ENCODE results near the gene SPOP.

SPOP gene

DNA sequence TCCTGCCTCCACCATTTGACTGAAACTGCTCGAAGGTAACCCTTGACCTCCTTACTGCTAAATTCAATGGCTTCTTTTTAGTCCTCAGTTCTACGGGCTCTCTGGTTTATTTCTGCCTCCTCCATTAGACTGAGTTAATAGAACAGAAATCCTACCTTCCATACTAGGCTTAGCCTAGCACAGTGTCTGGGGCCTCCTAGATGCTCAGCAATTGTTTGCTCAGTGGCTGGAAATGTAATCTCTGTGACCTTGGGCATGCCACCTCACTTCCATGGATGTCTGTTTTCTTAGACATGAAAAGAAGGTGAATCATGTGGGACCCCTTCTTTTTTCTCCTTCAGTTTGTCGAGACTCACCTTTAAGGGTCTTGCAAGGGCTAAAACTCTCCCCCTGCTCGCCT, 82.6 kb downstream of the SPOP start:
- Histone ChIP-seq H3K79me1 (ENCODE audit: low read length) (no peaks in the 10 kb centered on the region), H3K18ac (ENCODE audit: low read length) (no peak overlapping the region), H4K5ac (ENCODE audit: low read length) (no peak overlapping the region), H3K4me3 (ENCODE audit: low read length) (no peak overlapping the region), H3K56ac (ENCODE audit: low read length) (no peak overlapping the region), H3K4me1 (ENCODE audit: control insufficient read depth, low read depth, low read length) (no peaks in the 10 kb centered on the region), H2BK15ac (replicated peaks; ENCODE audit: low read depth) (no peak overlapping the region), H3K4me2 (ENCODE audit: low read length) (no peak overlapping the region), H3K23ac (ENCODE audit: low read length) (no peak overlapping the region), H3K36me3 (ENCODE audit: control insufficient read depth, insufficient read depth, low read length) (no peaks in the 10 kb centered on the region), H3K27me3 (ENCODE audit: insufficient read depth, low read length, poor library complexity) (no peaks in the 10 kb centered on the region), H3K4ac (ENCODE audit: low read depth, low read length) (no peak overlapping the region), H4K8ac (ENCODE audit: low read depth, low read length) (no peak overlapping the region), H3K27ac (ENCODE audit: low read depth, low read length) (no peak overlapping the region), H2BK120ac (ENCODE audit: low read depth, low read length) (no peak overlapping the region), H2BK5ac (ENCODE audit: low read length) (no peak overlapping the region), H3K79me2 (ENCODE audit: control insufficient read depth, insufficient read depth, low read length) (no peaks in the 10 kb centered on the region), H2AK5ac (ENCODE audit: low read length) (no peak overlapping the region), H3K9ac (ENCODE audit: low read length) (no peak overlapping the region)
- no CpG with 5 or more reads among the region's 4 CpGs for WGBS (ENCODE audit: extremely low coverage, insufficient coverage, low lambda C conversion rate)
- DNase-seq, result no peak

DNA sequence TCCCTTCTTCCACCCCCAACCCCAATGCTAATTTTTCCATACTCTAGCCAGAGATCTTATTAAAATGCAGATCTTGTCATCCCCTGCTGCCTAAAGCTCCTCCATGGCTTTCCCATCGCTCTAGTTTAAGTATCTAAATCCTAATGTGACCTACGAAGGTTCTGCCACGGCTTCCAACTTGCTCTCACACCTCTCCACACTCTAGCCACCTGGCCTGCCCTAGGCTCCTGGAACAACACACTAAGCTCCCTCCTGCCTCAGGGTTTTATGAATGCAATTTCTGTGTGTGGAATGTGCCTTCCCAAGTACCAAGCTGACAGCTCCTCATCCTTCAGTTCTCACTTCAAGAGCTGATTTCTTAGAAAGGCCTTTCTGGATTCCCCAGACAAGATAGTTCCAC, 85.6 kb downstream of the SPOP start:
- Histone ChIP-seq H2BK5ac (ENCODE audit: low read length) (no peak overlapping the region), H4K8ac (ENCODE audit: low read depth, low read length) (no peak overlapping the region), H3K36me3 (ENCODE audit: control insufficient read depth, insufficient read depth, low read length) (no peaks in the 10 kb centered on the region), H2BK15ac (replicated peaks; ENCODE audit: low read depth) (no peak overlapping the region), H3K27ac (ENCODE audit: low read depth, low read length) (no peak overlapping the region), H4K5ac (ENCODE audit: low read length) (no peak overlapping the region), H3K23ac (ENCODE audit: low read length) (no peak overlapping the region), H3K18ac (ENCODE audit: low read length) (no peak overlapping the region), H3K79me2 (ENCODE audit: control insufficient read depth, insufficient read depth, low read length) (no peaks in the 10 kb centered on the region), H3K4me1 (ENCODE audit: control insufficient read depth, low read depth, low read length) (no peaks in the 10 kb centered on the region), H3K4me3 (ENCODE audit: low read length) (no peak overlapping the region), H3K4ac (ENCODE audit: low read depth, low read length) (no peak overlapping the region), H3K79me1 (ENCODE audit: low read length) (no peaks in the 10 kb centered on the region), H2AK5ac (ENCODE audit: low read length) (no peak overlapping the region), H3K4me2 (ENCODE audit: low read length) (no peak overlapping the region), H3K56ac (ENCODE audit: low read length) (no peak overlapping the region), H3K27me3 (ENCODE audit: insufficient read depth, low read length, poor library complexity) (no peaks in the 10 kb centered on the region), H2BK120ac (ENCODE audit: low read depth, low read length) (no peak overlapping the region), H3K9ac (ENCODE audit: low read length) (no peak overlapping the region)
- no peak for DNase-seq
- no CpG with 5 or more reads among the region's 3 CpGs for WGBS (ENCODE audit: extremely low coverage, insufficient coverage, low lambda C conversion rate)

DNA sequence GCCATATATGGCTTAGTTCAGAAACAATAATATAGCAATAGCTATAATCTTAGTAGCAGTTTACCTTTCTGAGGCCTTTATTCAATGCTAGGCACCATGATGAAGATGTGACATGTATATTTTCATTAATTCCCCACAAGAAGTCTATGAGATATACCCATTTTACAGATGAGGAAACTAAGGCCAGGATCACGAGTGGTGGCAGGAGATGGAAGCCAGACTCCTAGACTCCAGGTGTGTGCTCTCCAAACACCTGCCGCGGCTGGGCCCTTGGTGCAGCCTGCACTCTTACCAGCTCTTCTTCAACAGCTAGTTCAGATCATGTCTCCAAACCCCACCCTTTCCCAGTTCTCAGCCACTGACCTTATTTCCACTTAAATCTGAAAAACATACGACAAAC, 87.0 kb downstream of the SPOP start:
- WGBS (ENCODE audit: extremely low coverage, insufficient coverage, low lambda C conversion rate), result no CpG with 5 or more reads among the region's 4 CpGs
- H3K27me3 ChIP-seq (ENCODE audit: insufficient read depth, low read length, poor library complexity), result no peaks in the 10 kb centered on the region
- no peak overlapping the region for H4K8ac ChIP-seq (ENCODE audit: low read depth, low read length)
- H3K27ac ChIP-seq (ENCODE audit: low read depth, low read length), result no peak overlapping the region
- H3K4ac ChIP-seq (ENCODE audit: low read depth, low read length), result no peak overlapping the region
- H2BK5ac ChIP-seq (ENCODE audit: low read length), result no peak overlapping the region
- DNase-seq, result no peak
- H3K4me1 ChIP-seq (ENCODE audit: control insufficient read depth, low read depth, low read length), result no peaks in the 10 kb centered on the region
- H3K79me2 ChIP-seq (ENCODE audit: control insufficient read depth, insufficient read depth, low read length), result no peaks in the 10 kb centered on the region
- no peak overlapping the region for H2BK120ac ChIP-seq (ENCODE audit: low read depth, low read length)
- H3K4me3 ChIP-seq (ENCODE audit: low read length), result no peak overlapping the region
- H3K79me1 ChIP-seq (ENCODE audit: low read length), result no peaks in the 10 kb centered on the region
- no peak overlapping the region for H2BK15ac ChIP-seq (replicated peaks; ENCODE audit: low read depth)
- no peak overlapping the region for H3K9ac ChIP-seq (ENCODE audit: low read length)
- no peak overlapping the region for H3K56ac ChIP-seq (ENCODE audit: low read length)
- H2AK5ac ChIP-seq (ENCODE audit: low read length), result no peak overlapping the region
- no peaks in the 10 kb centered on the region for H3K36me3 ChIP-seq (ENCODE audit: control insufficient read depth, insufficient read depth, low read length)
- H3K18ac ChIP-seq (ENCODE audit: low read length), result no peak overlapping the region
- H3K4me2 ChIP-seq (ENCODE audit: low read length), result no peak overlapping the region
- H3K23ac ChIP-seq (ENCODE audit: low read length), result no peak overlapping the region
- no peak overlapping the region for H4K5ac ChIP-seq (ENCODE audit: low read length)

DNA sequence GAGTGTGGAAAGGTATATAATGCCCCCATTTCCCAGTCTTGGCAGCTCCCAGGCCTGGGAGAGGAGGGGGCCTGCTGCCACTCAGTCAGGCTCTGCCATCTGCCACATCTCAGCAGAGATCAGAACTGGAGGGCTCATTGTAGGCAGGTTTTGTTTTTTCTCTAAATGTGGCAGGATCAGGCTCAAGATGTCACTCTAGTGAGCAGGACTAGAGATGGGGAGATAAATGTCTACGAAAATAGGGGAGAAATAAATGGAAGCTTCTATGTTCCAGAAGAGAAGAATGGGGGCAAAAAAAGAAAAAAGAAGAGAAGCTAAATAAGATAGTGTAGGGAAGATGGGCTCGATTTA, 88.3 kb downstream of the SPOP start:
- no peaks in the 10 kb centered on the region for H3K36me3 ChIP-seq (ENCODE audit: control insufficient read depth, insufficient read depth, low read length)
- H3K4me3 ChIP-seq (ENCODE audit: low read length), result no peak overlapping the region
- no peak overlapping the region for H2BK120ac ChIP-seq (ENCODE audit: low read depth, low read length)
- H2BK15ac ChIP-seq (replicated peaks; ENCODE audit: low read depth), result no peak overlapping the region
- DNase-seq, result no peak
- H3K79me1 ChIP-seq (ENCODE audit: low read length), result no peaks in the 10 kb centered on the region
- no peak overlapping the region for H3K18ac ChIP-seq (ENCODE audit: low read length)
- H3K4ac ChIP-seq (ENCODE audit: low read depth, low read length), result no peak overlapping the region
- H3K27ac ChIP-seq (ENCODE audit: low read depth, low read length), result no peak overlapping the region
- H2BK5ac ChIP-seq (ENCODE audit: low read length), result no peak overlapping the region
- no peak overlapping the region for H4K5ac ChIP-seq (ENCODE audit: low read length)
- no peak overlapping the region for H2AK5ac ChIP-seq (ENCODE audit: low read length)
- H3K79me2 ChIP-seq (ENCODE audit: control insufficient read depth, insufficient read depth, low read length), result no peaks in the 10 kb centered on the region
- no peak overlapping the region for H3K4me2 ChIP-seq (ENCODE audit: low read length)
- H3K56ac ChIP-seq (ENCODE audit: low read length), result no peak overlapping the region
- no peak overlapping the region for H3K9ac ChIP-seq (ENCODE audit: low read length)
- H3K4me1 ChIP-seq (ENCODE audit: control insufficient read depth, low read depth, low read length), result no peaks in the 10 kb centered on the region
- WGBS (ENCODE audit: extremely low coverage, insufficient coverage, low lambda C conversion rate), result no CpG with 5 or more reads among the region's 2 CpGs
- no peak overlapping the region for H3K23ac ChIP-seq (ENCODE audit: low read length)
- H4K8ac ChIP-seq (ENCODE audit: low read depth, low read length), result no peak overlapping the region
- no peaks in the 10 kb centered on the region for H3K27me3 ChIP-seq (ENCODE audit: insufficient read depth, low read length, poor library complexity)

DNA sequence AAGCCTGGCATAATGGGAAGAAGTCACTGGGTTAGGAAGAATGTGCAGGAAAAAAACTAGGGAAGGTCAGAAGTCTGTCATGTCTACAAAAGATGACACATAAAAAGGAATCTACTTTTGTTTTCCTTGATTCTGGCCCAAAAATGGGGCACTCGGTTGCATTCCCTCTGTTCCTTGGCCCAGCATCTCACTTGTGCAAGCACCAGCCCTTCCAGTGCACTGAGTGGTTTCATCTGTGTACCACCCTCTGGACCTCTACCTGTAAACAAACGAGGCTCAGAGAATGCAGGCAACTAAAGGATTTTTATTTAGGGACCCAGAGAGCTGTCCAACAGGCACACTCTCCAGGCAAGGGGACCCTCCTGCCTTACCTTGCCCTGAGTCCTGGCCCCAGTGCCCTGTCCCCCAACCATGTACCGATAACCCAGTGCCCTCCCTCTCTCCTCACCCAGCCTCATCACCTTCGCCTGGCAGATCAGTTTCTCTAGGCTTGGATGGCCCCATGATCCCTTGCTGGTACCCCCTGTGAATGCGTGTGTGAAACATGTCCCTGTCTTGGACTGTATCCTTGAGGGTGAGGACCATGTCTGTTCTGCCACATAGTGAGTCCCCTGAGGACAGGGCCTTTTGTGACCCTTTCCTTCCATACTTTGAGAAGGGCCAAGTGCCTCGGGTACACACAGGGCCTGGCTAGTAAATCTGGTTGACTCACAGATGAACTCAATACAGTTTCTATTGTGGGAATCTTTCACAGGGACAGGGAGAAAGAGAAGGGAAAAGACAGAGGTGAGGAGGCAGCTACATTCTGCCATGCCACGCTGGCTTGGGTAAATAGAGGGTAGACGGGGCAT, 88.9 kb downstream of the SPOP start:
- Histone ChIP-seq H3K27ac (ENCODE audit: low read depth, low read length) (no peak overlapping the region), H3K4me1 (ENCODE audit: control insufficient read depth, low read depth, low read length) (no peaks in the 10 kb centered on the region), H4K5ac (ENCODE audit: low read length) (no peak overlapping the region), H3K4me2 (ENCODE audit: low read length) (no peak overlapping the region), H3K18ac (ENCODE audit: low read length) (no peak overlapping the region), H2AK5ac (ENCODE audit: low read length) (no peak overlapping the region), H2BK5ac (ENCODE audit: low read length) (no peak overlapping the region), H3K36me3 (ENCODE audit: control insufficient read depth, insufficient read depth, low read length) (no peaks in the 10 kb centered on the region), H3K23ac (ENCODE audit: low read length) (no peak overlapping the region), H3K27me3 (ENCODE audit: insufficient read depth, low read length, poor library complexity) (no peaks in the 10 kb centered on the region), H4K8ac (ENCODE audit: low read depth, low read length) (no peak overlapping the region), H2BK15ac (replicated peaks; ENCODE audit: low read depth) (no peak overlapping the region), H3K4ac (ENCODE audit: low read depth, low read length) (no peak overlapping the region), H3K56ac (ENCODE audit: low read length) (no peak overlapping the region), H3K9ac (ENCODE audit: low read length) (no peak overlapping the region), H3K79me2 (ENCODE audit: control insufficient read depth, insufficient read depth, low read length) (no peaks in the 10 kb centered on the region), H3K79me1 (ENCODE audit: low read length) (no peaks in the 10 kb centered on the region), H3K4me3 (ENCODE audit: low read length) (no peak overlapping the region), H2BK120ac (ENCODE audit: low read depth, low read length) (no peak overlapping the region)
- no peak for DNase-seq
- no CpG with 5 or more reads among the region's 8 CpGs for WGBS (ENCODE audit: extremely low coverage, insufficient coverage, low lambda C conversion rate)

DNA sequence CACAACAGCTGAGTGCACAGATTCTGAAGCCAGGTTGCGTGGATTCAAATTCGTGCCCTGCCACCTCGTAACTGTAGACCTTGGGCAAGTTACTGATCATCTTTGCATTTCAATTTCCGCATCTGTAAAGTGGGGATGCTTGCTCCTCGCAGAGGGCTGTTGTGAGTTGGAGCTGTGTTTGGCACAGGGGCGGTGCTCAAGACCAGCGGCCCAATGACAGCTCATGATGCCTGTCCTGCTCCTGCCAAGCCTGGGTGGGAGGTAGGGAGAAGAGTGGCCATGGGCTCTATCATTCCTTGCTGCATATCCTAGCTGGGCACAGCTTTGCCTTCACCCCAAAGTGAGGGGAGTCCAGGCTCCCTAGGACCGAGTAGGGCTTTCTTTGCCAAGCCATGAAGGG, 89.6 kb downstream of the SPOP start:
- Histone ChIP-seq H2BK5ac (ENCODE audit: low read length) (no peak overlapping the region), H3K4me3 (ENCODE audit: low read length) (no peak overlapping the region), H3K4me1 (ENCODE audit: control insufficient read depth, low read depth, low read length) (no peaks in the 10 kb centered on the region), H3K79me1 (ENCODE audit: low read length) (no peaks in the 10 kb centered on the region), H3K27ac (ENCODE audit: low read depth, low read length) (no peak overlapping the region), H2BK120ac (ENCODE audit: low read depth, low read length) (no peak overlapping the region), H2AK5ac (ENCODE audit: low read length) (no peak overlapping the region), H4K8ac (ENCODE audit: low read depth, low read length) (no peak overlapping the region), H3K4ac (ENCODE audit: low read depth, low read length) (no peak overlapping the region), H3K9ac (ENCODE audit: low read length) (no peak overlapping the region), H3K4me2 (ENCODE audit: low read length) (no peak overlapping the region), H4K5ac (ENCODE audit: low read length) (no peak overlapping the region), H3K79me2 (ENCODE audit: control insufficient read depth, insufficient read depth, low read length) (no peaks in the 10 kb centered on the region), H3K23ac (ENCODE audit: low read length) (no peak overlapping the region), H3K27me3 (ENCODE audit: insufficient read depth, low read length, poor library complexity) (no peaks in the 10 kb centered on the region), H3K36me3 (ENCODE audit: control insufficient read depth, insufficient read depth, low read length) (no peaks in the 10 kb centered on the region), H3K56ac (ENCODE audit: low read length) (no peak overlapping the region), H3K18ac (ENCODE audit: low read length) (no peak overlapping the region), H2BK15ac (replicated peaks; ENCODE audit: low read depth) (no peak overlapping the region)
- WGBS (ENCODE audit: extremely low coverage, insufficient coverage, low lambda C conversion rate), result no CpG with 5 or more reads among the region's 8 CpGs
- DNase-seq, result no peak
